Activated naive CD4-positive, alpha-beta T cell treated with anti-CD3 and anti-CD28 coated beads for 36 hours (primary cell): Measurements from ENCODE around the gene BSND. TPM values are rescaled to one million over a fixed set of nuclear protein-coding genes. Genes with fewer than 3 reads are reported as not detected.

Source experiments
- CTCF ChIA-PET: fragments of 350-600 bp; sonication (Branson Sonifier 250); formaldehyde crosslinking; loops from one replicate; lab custom pipeline; 2021; ENCODE audit warnings: antibody characterized with exemption; lab: Charles Lee
- DNase-seq: peaks from one replicate; pipeline ENCODE4 v3.0.0-alpha.2; 2020
- H3K27ac Mint-ChIP-seq: one replicate; pipeline ENCODE4 v1.8.0; 2021; ENCODE audit warnings: mild to moderate bottlenecking, mixed read lengths
- H3K27me3 Mint-ChIP-seq: one replicate; pipeline ENCODE4 v1.8.0; 2021; ENCODE audit warnings: low read depth, mixed read lengths
- H3K36me3 Mint-ChIP-seq: one replicate; pipeline ENCODE4 v1.8.0; 2021; ENCODE audit warnings: low read depth, mixed read lengths
- H3K4me1 Mint-ChIP-seq: one replicate; pipeline ENCODE4 v1.8.0; 2021; ENCODE audit warnings: low read depth, mixed read lengths
- H3K4me3 Mint-ChIP-seq: one replicate; pipeline ENCODE4 v1.8.0; 2021; ENCODE audit warnings: mild to moderate bottlenecking, moderate library complexity, mixed read lengths
- H3K9me3 Mint-ChIP-seq: one replicate; pipeline ENCODE4 v1.8.0; 2021; ENCODE audit warnings: mixed read lengths
- intact Hi-C: fragments of 100-400 bp; cut with micrococcal nuclease; formaldehyde crosslinking; loops from one replicate; pipeline ENCODE4 v1.15.1; 2023
- total RNA-seq, 2 experiments: library from RNA; stranded (reverse); gene quantifications; one replicate each; pipeline ENCODE4 v1.2.3, GENCODE V29; 2021

The BSND gene
- not detected for total RNA-seq

DNA sequence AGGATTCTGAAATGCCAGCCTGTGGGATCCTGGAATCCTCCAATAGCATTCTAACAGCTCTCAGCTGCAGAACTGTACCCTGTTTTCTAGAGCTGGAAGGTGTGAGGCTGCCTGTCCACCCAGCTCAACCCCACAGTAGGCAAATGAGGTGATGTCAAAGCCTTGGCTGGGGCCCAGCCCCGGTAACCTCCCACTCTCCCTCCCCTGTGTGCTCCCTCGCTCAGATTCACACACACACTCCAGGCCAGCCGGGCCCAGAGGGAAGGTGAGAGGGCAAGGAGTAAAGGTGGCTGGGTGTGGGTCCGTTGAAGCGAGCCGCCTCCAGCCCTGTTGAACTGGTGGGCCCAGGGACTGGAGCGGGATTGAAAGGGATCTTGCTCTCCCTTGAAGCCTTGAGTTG is at the start of gene BSND:
Gene BSND (plus strand): TSS at position 257 of the 400 bp plus-strand sequence. CDS start 254 bp downstream, outside the sequence.
- Mint-ChIP-seq H3K27me3 (peaks cover 40% of the 10 kb centered on the region), H3K36me3 (no peaks in the 10 kb centered on the region), H3K4me3 (no peak within 1 kb of the TSS), H3K27ac (no peak within 1 kb of the TSS), H3K9me3 (no peaks in the 10 kb centered on the region), H3K4me1 (peaks cover 18% of the 10 kb centered on the region)
- DNase-seq, result no peak
- CTCF ChIA-PET, result interaction anchor here (0.5 to 4.8 kb wide), 5 partner anchors 9 to 1039 kb away, joined by 3 to 72 read pairs (median 4); no protein-coding TSS in a partner anchor
- intact Hi-C loops, result loop anchor here (5.0 kb wide), 1 partner anchor 196 kb away; the partner anchor contains the start of gene TTC22

DNA sequence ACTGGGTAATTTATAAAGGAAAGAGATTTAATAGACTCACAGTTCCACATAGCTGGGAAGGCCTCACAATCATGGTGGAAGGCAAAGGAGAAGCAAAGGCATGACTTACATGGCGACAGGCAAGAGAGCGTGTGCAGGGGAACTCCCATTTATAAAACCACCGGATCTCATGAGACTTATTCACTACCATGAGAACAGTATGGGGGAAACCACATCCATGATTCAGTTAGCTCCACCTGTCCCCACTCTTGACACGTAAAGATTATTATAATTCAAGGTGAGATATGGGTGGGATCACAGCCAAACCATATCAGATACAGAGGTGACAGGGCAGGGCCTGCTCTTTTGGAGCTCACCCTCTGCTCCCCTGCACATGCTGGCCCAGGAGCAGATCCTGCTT is 49.7 kb upstream of the BSND start:
- H3K4me3 Mint-ChIP-seq, result no peak overlapping the region
- no peaks in the 10 kb centered on the region for H3K9me3 Mint-ChIP-seq
- H3K4me1 Mint-ChIP-seq, result no peaks in the 10 kb centered on the region
- H3K27me3 Mint-ChIP-seq, result no peaks in the 10 kb centered on the region
- no peak for DNase-seq
- intact Hi-C loops, result loop anchor here (5.0 to 10.0 kb wide), 2 partner anchors 277 to 1636 kb away; no protein-coding TSS in a partner anchor
- H3K36me3 Mint-ChIP-seq, result no peaks in the 10 kb centered on the region
- no peak overlapping the region for H3K27ac Mint-ChIP-seq
- CTCF ChIA-PET, result interaction anchor here (0.5 to 7.6 kb wide), 7 partner anchors 9 to 229 kb away, joined by 3 to 70 read pairs (median 4); partner anchors contain the start of genes BSND and DHCR24

DNA sequence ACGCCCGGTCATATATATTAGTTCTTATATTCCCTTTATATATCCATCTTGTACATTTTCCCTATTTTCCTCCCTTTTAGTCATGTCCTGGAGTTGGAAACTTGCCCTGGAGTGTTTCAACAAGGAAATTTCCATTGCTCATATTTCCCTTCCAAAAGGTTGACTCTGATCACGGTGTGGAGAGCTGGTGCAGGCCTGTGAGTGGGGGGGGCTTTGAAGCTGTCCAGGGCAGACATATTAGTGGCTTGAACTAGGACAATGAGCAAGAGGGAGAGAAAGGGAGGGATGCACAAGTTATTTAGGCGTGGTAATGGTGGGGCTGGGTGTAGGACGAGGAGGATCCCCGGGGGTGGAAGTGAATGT is 48.7 kb upstream of the BSND start:
- intact Hi-C loops, result loop anchor here (1.0 kb wide), 3 partner anchors 46 to 327 kb away; no protein-coding TSS in a partner anchor
- Mint-ChIP-seq H3K27ac (no peak overlapping the region), H3K36me3 (no peaks in the 10 kb centered on the region), H3K27me3 (no peaks in the 10 kb centered on the region), H3K4me1 (no peaks in the 10 kb centered on the region), H3K4me3 (no peak overlapping the region), H3K9me3 (no peaks in the 10 kb centered on the region)
- CTCF ChIA-PET, result interaction anchor here (0.7 to 7.6 kb wide), 14 partner anchors 9 to 71 kb away, joined by 3 to 70 read pairs (median 4); partner anchors contain the start of genes BSND, DHCR24 and TMEM61
- no peak for DNase-seq

DNA sequence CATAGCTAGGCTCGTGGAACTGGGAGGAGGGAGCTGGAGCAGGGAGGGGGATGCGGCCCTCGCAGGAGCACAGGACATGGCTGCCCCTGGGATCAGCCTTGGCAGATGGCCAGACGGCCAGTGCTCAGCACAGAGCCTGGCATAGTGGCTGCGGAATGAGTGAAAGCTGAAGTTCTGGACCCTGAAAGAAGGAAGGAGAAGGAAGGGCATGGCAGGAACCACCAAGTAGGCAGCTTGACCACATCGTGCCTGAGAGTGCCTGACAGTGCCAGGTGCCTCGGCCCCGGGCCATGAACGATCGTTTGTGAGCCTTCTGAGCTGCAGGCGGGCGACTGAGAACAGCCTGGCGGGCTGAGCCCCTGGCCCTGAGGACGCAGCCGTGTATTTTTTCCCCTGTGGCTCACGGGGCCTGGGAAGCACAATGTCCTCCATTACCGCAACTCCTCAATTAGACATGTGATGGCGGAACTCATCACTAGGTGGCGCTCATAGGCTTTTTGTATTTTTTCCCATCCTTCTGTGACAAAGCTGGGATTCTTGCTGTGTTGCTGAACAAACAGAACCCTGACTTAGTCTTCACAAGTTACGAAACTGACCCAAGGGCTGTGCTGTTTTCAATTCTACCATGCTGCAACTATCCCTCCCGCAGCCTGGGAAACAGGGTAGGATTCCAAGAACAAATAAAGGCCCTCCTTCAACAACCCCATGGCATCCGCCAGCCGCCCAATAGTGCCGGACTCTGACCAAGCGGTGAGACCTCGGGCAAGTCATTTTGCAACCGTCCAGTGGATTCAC is 48.2 kb upstream of the BSND start:
- peak; percentile 81 for DNase-seq
- Mint-ChIP-seq H3K9me3 (no peaks in the 10 kb centered on the region), H3K4me1 (no peaks in the 10 kb centered on the region), H3K27me3 (no peaks in the 10 kb centered on the region), H3K4me3 (no peak overlapping the region), H3K36me3 (no peaks in the 10 kb centered on the region), H3K27ac (no peak overlapping the region)
- intact Hi-C loops, result loop anchor here (1.0 kb wide), 4 partner anchors 46 to 388 kb away; no protein-coding TSS in a partner anchor
- CTCF ChIA-PET, result interaction anchor here (0.6 to 7.6 kb wide), 18 partner anchors 9 to 354 kb away, joined by 3 to 70 read pairs (median 3); partner anchors contain the start of genes BSND and TMEM61

DNA sequence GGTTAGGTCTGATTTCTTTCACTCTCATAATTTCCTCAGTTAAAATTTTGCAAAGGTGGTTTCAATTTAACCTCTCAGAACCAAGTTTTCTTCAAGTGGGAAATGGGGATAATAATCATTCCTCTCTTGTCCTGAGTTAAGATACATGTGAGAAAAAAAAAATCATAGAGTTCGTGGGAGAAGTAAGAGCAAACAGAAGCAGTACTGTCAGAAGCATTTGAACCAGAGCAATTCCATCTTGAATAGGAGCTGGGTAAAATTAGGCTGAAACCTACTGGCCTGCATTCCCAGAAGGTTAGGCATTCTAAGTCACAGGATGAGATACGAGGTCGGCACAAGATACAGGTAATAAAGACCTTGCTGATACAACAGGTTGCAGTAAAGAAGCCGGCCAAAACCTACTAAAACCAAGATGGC is 46.9 kb upstream of the BSND start:
- CTCF ChIA-PET, result interaction anchor here (0.6 to 7.6 kb wide), 9 partner anchors 11 to 197 kb away, joined by 3 to 70 read pairs (median 7); partner anchors contain the start of gene BSND
- no peaks in the 10 kb centered on the region for H3K4me1 Mint-ChIP-seq

DNA sequence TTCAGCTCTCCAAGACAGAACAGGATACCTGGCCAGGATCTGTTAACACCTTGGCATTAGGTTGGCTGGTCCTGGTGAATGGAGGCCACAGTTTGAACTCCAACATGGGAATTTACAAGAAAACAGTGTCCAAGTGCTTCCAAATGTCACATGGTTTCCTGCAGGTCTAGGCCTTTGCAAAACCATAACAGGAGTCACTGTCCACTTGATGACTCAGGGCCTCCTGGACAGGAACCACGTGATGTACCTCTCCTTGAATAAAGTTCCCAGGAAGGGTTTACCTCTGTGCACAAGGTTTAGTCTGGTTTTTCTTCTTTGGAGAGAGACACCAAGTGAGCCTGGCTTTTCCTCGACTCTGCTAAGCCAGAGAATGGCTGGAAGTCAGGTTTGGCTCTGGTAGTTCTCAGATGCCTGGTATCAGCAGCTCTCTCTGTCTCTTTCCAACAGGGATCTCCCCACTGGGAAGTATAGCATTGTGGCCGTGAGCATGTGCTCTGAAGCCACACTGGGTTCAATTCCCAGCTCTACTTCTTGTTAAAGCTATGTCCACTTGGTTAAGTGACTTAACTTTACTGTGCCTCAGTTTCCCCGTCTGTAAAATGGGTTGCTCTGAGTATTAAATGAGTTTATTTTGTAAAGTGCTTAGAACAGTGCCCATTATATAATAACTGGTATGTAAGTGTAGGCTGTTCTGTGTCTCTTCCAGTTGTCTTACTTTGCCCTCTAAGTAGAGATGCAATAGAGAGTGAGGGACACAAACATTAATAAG is 45.6 kb upstream of the BSND start:
- H3K36me3 Mint-ChIP-seq, result no peaks in the 10 kb centered on the region
- intact Hi-C loops, result no loop called here
- no peak for DNase-seq
- H3K4me3 Mint-ChIP-seq, result no peak overlapping the region
- H3K27me3 Mint-ChIP-seq, result peaks cover 2% of the 10 kb centered on the region
- CTCF ChIA-PET, result interaction anchor here (0.7 to 1.5 kb wide), 3 partner anchors 8 to 69 kb away, joined by 3 to 7 read pairs (median 6); no protein-coding TSS in a partner anchor
- no peak overlapping the region for H3K27ac Mint-ChIP-seq
- H3K4me1 Mint-ChIP-seq, result no peaks in the 10 kb centered on the region
- peaks cover 7% of the 10 kb centered on the region for H3K9me3 Mint-ChIP-seq

More for the DNA sequence above, 46.9 kb upstream of the BSND start:
- Mint-ChIP-seq H3K27me3 (no peaks in the 10 kb centered on the region), H3K4me3 (no peak overlapping the region), H3K36me3 (no peaks in the 10 kb centered on the region), H3K27ac (no peak overlapping the region), H3K9me3 (no peaks in the 10 kb centered on the region)
- DNase-seq, result no peak
- intact Hi-C loops, result loop anchor here (1.0 kb wide), 1 partner anchor 386 kb away; no protein-coding TSS in a partner anchor

DNA sequence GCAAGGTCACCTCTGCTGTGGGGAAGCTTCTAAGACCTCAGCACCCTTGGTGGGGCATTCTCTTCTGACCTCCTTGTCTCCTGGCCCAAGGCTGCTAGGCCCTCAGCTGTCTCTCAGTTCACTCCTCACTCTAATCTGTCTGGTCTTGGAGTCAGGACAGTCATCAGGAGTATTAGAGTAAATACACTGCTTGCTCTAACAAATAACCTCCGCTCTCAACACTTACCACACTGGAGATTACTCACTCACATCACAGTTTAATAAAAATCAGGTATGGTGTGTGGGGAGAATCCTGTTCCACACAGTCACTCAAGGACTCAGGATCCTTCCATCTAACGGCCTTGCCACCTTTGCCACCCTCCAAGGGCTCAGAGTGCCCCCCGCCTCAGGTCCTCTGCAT is 44.9 kb upstream of the BSND start:
- intact Hi-C loops, result no loop called here
- no peaks in the 10 kb centered on the region for H3K4me1 Mint-ChIP-seq
- H3K4me3 Mint-ChIP-seq, result no peak overlapping the region
- no peak overlapping the region for H3K27ac Mint-ChIP-seq
- H3K27me3 Mint-ChIP-seq, result peaks cover 6% of the 10 kb centered on the region
- CTCF ChIA-PET, result interaction anchor here (1.5 kb wide), 2 partner anchors 9 to 43 kb away, joined by 6 to 7 read pairs; no protein-coding TSS in a partner anchor
- H3K36me3 Mint-ChIP-seq, result no peaks in the 10 kb centered on the region
- no peak for DNase-seq
- peaks cover 10% of the 10 kb centered on the region for H3K9me3 Mint-ChIP-seq

DNA sequence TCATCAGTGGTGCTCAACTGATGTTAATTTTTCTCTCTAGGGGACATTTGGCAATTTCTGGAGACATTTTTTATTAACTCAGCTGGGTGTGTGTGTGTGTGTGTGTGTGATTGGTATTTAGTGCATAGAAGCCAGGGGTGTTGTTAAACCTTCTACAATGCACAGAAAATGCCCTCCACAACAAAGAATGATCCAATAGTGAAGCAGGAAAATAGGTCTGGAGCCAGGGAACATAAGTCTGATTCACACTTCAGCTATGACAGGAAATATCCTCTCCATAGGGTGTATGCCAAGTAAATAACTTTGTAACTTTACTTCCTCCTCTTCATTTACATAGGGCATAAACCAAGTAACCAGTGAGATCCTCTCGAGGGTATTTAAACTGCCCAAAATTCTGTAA is 43.4 kb upstream of the BSND start:
- no peak overlapping the region for H3K27ac Mint-ChIP-seq
- CTCF ChIA-PET, result no interaction called here
- intact Hi-C loops, result no loop called here
- peaks cover 1% of the 10 kb centered on the region for H3K36me3 Mint-ChIP-seq
- peaks cover 6% of the 10 kb centered on the region for H3K27me3 Mint-ChIP-seq
- H3K4me3 Mint-ChIP-seq, result no peak overlapping the region
- peaks cover 11% of the 10 kb centered on the region for H3K9me3 Mint-ChIP-seq
- no peaks in the 10 kb centered on the region for H3K4me1 Mint-ChIP-seq
- no peak for DNase-seq

DNA sequence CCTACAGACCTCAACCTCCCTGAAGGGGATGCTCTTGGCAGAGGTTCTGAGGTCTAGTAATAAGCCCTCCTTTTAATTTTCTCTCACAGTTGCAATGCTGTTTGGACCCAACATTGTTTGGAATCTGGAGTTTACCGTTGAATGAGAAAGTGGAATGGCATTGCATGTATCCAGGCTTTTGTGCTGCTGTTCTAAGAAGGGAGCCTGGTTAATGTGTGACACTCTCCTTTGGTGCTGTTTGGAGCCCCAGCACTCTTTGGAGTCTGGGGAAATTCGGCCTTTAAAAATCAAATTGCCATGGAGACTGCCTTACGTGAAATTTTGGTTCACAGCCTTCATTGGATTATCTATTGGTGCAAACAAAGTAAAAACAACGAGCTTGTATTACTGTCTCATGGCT is 42.0 kb upstream of the BSND start:
- Mint-ChIP-seq H3K4me1 (no peaks in the 10 kb centered on the region), H3K27ac (no peak overlapping the region), H3K4me3 (no peak overlapping the region), H3K27me3 (peaks cover 6% of the 10 kb centered on the region), H3K36me3 (peaks cover 1% of the 10 kb centered on the region), H3K9me3 (peaks cover 11% of the 10 kb centered on the region)
- intact Hi-C loops, result no loop called here
- DNase-seq, result no peak
- CTCF ChIA-PET, result interaction anchor here (2.0 to 2.6 kb wide), 2 partner anchors 11 to 40 kb away, joined by 9 to 11 read pairs; no protein-coding TSS in a partner anchor

DNA sequence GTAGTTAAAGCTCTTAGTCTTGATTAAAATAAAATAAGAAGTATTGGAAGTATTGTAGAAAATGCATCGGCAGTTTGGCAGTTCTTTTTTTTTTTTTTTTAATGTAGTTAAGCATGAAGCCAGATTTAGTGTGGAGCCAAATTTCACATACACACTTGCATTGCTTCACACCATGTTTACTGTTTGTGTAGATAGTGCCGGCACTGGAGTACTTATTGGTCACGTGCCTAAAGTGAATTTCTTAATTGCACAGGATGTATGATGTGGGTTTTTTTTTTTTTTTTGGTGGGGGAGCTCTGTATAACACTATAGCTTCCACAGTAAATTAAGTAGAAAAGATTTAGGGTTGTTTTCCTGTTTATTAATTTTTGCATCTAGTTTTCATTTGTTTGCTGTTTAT is 39.5 kb upstream of the BSND start:
- H3K4me1 Mint-ChIP-seq, result no peaks in the 10 kb centered on the region

DNA sequence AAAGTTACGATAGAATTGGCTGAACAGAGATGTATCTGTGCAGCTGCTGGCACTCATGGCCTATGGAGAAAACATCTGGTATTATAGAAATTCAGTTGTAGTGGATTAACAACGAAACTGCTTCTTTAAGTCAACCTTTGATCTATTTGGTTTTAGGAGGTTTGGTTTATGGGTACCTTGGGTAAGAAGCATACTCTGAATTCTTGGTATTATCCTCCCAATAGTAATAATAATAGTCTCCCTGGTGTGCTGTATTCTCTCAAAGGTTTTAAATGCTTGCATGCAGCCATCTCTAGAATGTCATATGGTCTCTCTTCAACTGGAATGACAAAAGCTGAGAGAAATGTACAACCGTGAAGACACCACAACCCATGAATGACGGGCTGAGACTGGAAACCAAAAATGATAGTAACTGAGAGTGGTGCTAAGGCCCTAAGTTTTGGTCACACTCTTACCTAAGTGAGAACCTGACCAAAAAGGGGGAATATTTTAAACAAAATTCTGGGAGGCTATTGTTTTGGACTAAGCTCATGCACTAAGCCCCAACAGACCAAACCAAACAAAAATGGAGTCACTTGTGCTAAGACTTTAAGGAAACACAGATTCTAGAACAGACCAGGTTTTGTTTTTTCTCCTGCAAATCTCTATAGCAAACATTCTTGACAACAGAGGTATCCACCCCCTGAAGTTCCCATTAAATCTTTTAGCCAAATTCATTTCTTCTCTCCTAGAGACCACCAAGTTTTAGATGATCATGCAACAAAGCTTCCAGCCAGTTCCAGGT is 35.9 kb upstream of the BSND start:
- Mint-ChIP-seq H3K27ac (no peak overlapping the region), H3K4me1 (no peaks in the 10 kb centered on the region), H3K4me3 (no peak overlapping the region), H3K9me3 (peaks cover 6% of the 10 kb centered on the region), H3K27me3 (peaks cover 12% of the 10 kb centered on the region), H3K36me3 (peaks cover 1% of the 10 kb centered on the region)
- intact Hi-C loops, result no loop called here
- CTCF ChIA-PET, result interaction anchor here (2.1 kb wide), 1 partner anchor 18 kb away, joined by 4 read pairs; no protein-coding TSS in a partner anchor
- no peak for DNase-seq

More for the DNA sequence above, 39.5 kb upstream of the BSND start:
- H3K27ac Mint-ChIP-seq, result no peak overlapping the region
- peaks cover 1% of the 10 kb centered on the region for H3K36me3 Mint-ChIP-seq
- CTCF ChIA-PET, result interaction anchor here (1.5 kb wide), 1 partner anchor 14 kb away, joined by 4 read pairs; no protein-coding TSS in a partner anchor
- H3K4me3 Mint-ChIP-seq, result no peak overlapping the region
- no peak for DNase-seq
- H3K27me3 Mint-ChIP-seq, result peaks cover 6% of the 10 kb centered on the region
- H3K9me3 Mint-ChIP-seq, result peaks cover 11% of the 10 kb centered on the region
- intact Hi-C loops, result no loop called here
